ENCODE data around the gene GOLGA8B. TPM values are rescaled to one million over a fixed set of nuclear protein-coding genes. Genes with fewer than 3 reads are reported as not detected.

The GOLGA8B gene
- total RNA-seq, 1 donor from 2014 or later = 68.1 TPM

DNA sequence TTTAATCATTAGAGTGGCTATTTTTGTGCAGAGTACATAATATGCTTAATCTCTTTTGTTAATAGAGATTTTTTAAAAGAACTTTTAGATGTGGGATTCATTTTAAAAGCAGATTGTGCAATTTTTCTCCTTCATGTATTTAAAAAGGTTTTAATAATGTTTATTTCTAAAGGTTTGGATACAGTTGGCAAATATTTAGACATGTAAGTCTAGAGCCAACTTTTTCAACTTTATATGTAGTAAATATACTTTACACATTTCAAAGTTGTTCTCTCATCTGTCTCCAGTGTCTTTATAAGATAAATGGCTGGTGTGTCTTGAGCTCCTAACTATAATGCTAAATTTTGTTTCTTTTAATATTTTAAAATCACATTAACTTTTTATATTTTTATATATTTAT, 22.7 kb upstream of the GOLGA8B start:
- Mint-ChIP-seq H3K27ac (no peak overlapping the region), H3K4me1 (ENCODE audit: unreplicated experiment) (peaks cover 10% of the 10 kb centered on the region), H3K9me3 (no peaks in the 10 kb centered on the region), H3K36me3 (peaks cover 3% of the 10 kb centered on the region), H3K27me3 (peaks cover 53% of the 10 kb centered on the region), H3K4me3 (no peak overlapping the region)
- no peak for TF ChIP-seq CTCF (conservative IDR thresholded peaks at IDR 0.05)
- DNase-seq (ENCODE audit: extremely low spot score, unreplicated experiment) = no peak

- no peaks in the 10 kb centered on the region for H3K9me3 Mint-ChIP-seq
- no peak overlapping the region for H3K27ac Mint-ChIP-seq
- H3K27me3 Mint-ChIP-seq = peaks cover 55% of the 10 kb centered on the region
- DNase-seq (ENCODE audit: extremely low spot score, unreplicated experiment) = no peak
- H3K36me3 Mint-ChIP-seq = peaks cover 3% of the 10 kb centered on the region
- H3K4me1 Mint-ChIP-seq (ENCODE audit: unreplicated experiment) = peaks cover 10% of the 10 kb centered on the region
- no peak overlapping the region for H3K4me3 Mint-ChIP-seq
- no peak for TF ChIP-seq CTCF (conservative IDR thresholded peaks at IDR 0.05)
Observed at GRCh38 chr15:34603095-34603494, 19.6 kb upstream of the GOLGA8B start.

- no peak for DNase-seq (ENCODE audit: extremely low spot score, unreplicated experiment)
- Mint-ChIP-seq H3K27me3 (peaks cover 51% of the 10 kb centered on the region), H3K4me1 (ENCODE audit: unreplicated experiment) (no peaks in the 10 kb centered on the region), H3K9me3 (no peaks in the 10 kb centered on the region), H3K27ac (no peak overlapping the region), H3K36me3 (peaks cover 3% of the 10 kb centered on the region), H3K4me3 (no peak overlapping the region)
- TF ChIP-seq CTCF (conservative IDR thresholded peaks at IDR 0.05) = no peak
Observed at GRCh38 chr15:34600923-34601322, 17.5 kb upstream of the GOLGA8B start.

- Mint-ChIP-seq H3K27me3 (peaks cover 41% of the 10 kb centered on the region), H3K36me3 (no peaks in the 10 kb centered on the region)
Observed at GRCh38 chr15:34598799-34599585, 15.5 kb upstream of the GOLGA8B start.

GRCh38 chr15:34597316-34597715, 13.9 kb upstream of the GOLGA8B start:
- TF ChIP-seq CTCF (conservative IDR thresholded peaks at IDR 0.05) = no peak
- H3K4me1 Mint-ChIP-seq (ENCODE audit: unreplicated experiment) = no peaks in the 10 kb centered on the region
- H3K9me3 Mint-ChIP-seq = no peaks in the 10 kb centered on the region
- H3K36me3 Mint-ChIP-seq = no peaks in the 10 kb centered on the region
- no peak overlapping the region for H3K4me3 Mint-ChIP-seq
- DNase-seq (ENCODE audit: extremely low spot score, unreplicated experiment) = no peak
- no peak overlapping the region for H3K27ac Mint-ChIP-seq
- peaks cover 31% of the 10 kb centered on the region for H3K27me3 Mint-ChIP-seq

More at GRCh38 chr15:34598799-34599585, 15.5 kb upstream of the GOLGA8B start:
- DNase-seq (ENCODE audit: extremely low spot score, unreplicated experiment) = no peak
- H3K4me3 Mint-ChIP-seq = no peak overlapping the region
- TF ChIP-seq CTCF (conservative IDR thresholded peaks at IDR 0.05) = no peak
- H3K27ac Mint-ChIP-seq = no peak overlapping the region
- no peaks in the 10 kb centered on the region for H3K9me3 Mint-ChIP-seq
- no peaks in the 10 kb centered on the region for H3K4me1 Mint-ChIP-seq (ENCODE audit: unreplicated experiment)
